Measurements from ENCODE around the gene MTARC2. TPM values are rescaled to one million over a fixed set of nuclear protein-coding genes. Genes with fewer than 3 reads are reported as not detected.

The MTARC2 gene
- 0.29 and 1.5 TPM in 2 replicates for total RNA-seq (2013; cell fraction: nucleolus; rRNA removed)
- 1.9 and 3.4 TPM in 2 replicates for total RNA-seq (2014; rRNA removed)
- total RNA-seq (2014; rRNA removed; fragmentation: Illumina TruSeq; extraction: Trizol): 1.9 and 2.8 TPM in 2 replicates
- total RNA-seq (2021): 2.6 and 3.1 TPM in 2 replicates
- polyA plus RNA-seq (2011; ENCODE audit: low read depth): 0.43 TPM
- 3.8 and 4.1 TPM in 2 replicates for polyA plus RNA-seq (2011; rRNA removed)
- polyA plus RNA-seq (2011; cell fraction: cytosol; rRNA removed): 1.8 and 1.9 TPM in 2 replicates
- polyA plus RNA-seq (2011; cell fraction: nucleus; rRNA removed): 4.5 and 5.6 TPM in 2 replicates
- polyA plus RNA-seq (2012): 0.69 and 1.8 TPM in 2 replicates
- polyA plus RNA-seq (2014; fragmentation: Illumina TruSeq; extraction: Trizol): 3.8 and 4.7 TPM in 2 replicates
- polyA plus RNA-seq (2014; fragmentation: Nextera tagmentation; extraction: Ambion mirVana): 1 to 10 TPM; 2.8 to 4.5 TPM
- 2.1 and 7.5 TPM in 2 replicates for polyA plus RNA-seq (2014; rRNA removed)
- 1 to 10 TPM; 3.6 to 5.5 TPM for polyA plus RNA-seq (2016; fragmentation: Nextera tagmentation; extraction: Ambion mirVana)
- 1.3 and 1.8 TPM in 2 replicates for polyA minus RNA-seq (2011; rRNA and poly(A)+ RNA removed)
- 0.67 and 1.4 TPM in 2 replicates for polyA minus RNA-seq (2011; cell fraction: cytosol; rRNA and poly(A)+ RNA removed)
- 2.3 and 2.7 TPM in 2 replicates for polyA minus RNA-seq (2011; cell fraction: nucleus; rRNA and poly(A)+ RNA removed)
- percentile 49 among the genes with signal in this experiment for Bru-seq, nascent RNA
- BruChase-seq, experiment 1, labeled RNA remaining after a 6-hour chase: percentile 57 among the genes with signal in this experiment
- BruChase-seq, experiment 2, labeled RNA remaining after a 2-hour chase: percentile 59 among the genes with signal in this experiment
- long read RNA-seq, experiment 1, partial matches to known transcripts: 2 of 8 reads
- long read RNA-seq, experiment 1, other reads (novel, unspliced or antisense): 5 of 8 reads
- long read RNA-seq, experiment 2, partial matches to known transcripts: 1 of 45 reads
- long read RNA-seq, experiment 2, other reads (novel, unspliced or antisense): 43 of 45 reads

DNA sequence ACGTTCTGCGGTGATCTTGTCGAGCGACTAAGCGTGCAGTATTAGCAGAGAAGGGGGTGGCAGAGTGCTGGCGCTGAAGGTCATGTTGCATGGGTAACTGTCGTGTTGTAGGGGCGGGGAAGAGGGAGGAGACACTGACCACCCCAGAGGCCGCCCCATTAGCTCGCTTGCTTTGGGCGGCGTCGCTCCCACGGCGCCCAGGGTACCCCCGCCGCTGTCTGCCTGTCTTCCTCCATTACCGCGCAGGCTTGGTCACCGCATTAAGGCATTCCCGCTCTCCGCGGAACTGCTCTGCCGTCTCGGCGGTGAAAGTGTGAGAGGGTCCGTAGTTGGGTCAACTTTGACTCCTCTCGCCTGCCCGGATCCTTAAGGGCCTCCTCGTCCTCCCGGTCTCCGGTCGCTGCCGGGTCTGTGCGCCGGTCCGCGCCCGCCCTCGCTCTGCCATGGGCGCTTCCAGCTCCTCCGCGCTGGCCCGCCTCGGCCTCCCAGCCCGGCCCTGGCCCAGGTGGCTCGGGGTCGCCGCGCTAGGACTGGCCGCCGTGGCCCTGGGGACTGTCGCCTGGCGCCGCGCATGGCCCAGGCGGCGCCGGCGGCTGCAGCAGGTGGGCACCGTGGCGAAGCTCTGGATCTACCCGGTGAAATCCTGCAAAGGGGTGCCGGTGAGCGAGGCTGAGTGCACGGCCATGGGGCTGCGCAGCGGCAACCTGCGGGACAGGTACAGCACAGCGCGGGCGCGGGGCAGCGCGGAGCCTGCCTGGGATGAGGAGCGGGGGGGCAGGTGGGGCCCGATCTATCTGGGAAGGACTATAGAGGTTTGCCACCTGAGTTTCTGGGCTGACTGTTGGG is at the start of gene MTARC2:
TSS of gene MTARC2 (plus strand) at position 234 of the 846 bp plus-strand sequence. CDS start at position 444, 210 bp downstream.
- no peaks in the 10 kb centered on the region for H3K4me1 ChIP-seq (ENCODE audit: control insufficient read depth, insufficient read depth, low read length)
- ATAC-seq (peak; percentile 90), FAIRE-seq (no peak), DNase-seq (ENCODE audit: low read depth, low spot score) (no peak)
- no peaks in the 10 kb centered on the region for H3K36me3 ChIP-seq (ENCODE audit: control insufficient read depth in 2 of 2, insufficient read depth in 2 of 2, low read length in 1 of 2)
- ChIA-PET CTCF (interaction anchor here (1.7 to 2.6 kb wide), 3 partner anchors 15 to 28 kb away, joined by 4 to 12 read pairs (median 9); no protein-coding TSS in a partner anchor), SMC1A (ENCODE audit: uncharacterized antibody, unreplicated experiment) (interaction anchor here (0.9 to 2.2 kb wide), 2 partner anchors 10 to 11 kb away, joined by 3 to 6 read pairs; no protein-coding TSS in a partner anchor), RAD21 (ENCODE audit: unreplicated experiment) (interaction anchor here (1.1 kb wide), 1 partner anchor 15 kb away, joined by 4 read pairs; no protein-coding TSS in a partner anchor), POLR2A (interaction anchor here (1.0 kb wide), 1 partner anchor 15 kb away, joined by 3 read pairs; no protein-coding TSS in a partner anchor)
- in situ Hi-C loops (cut with MboI) (no loop called here), intact Hi-C loops (cut with micrococcal nuclease; ENCODE audit: unreplicated experiment) (no loop called here)
- H3K79me2 ChIP-seq (ENCODE audit: control insufficient read depth, insufficient read depth, low read length): no peaks in the 10 kb centered on the region
- no peak within 1 kb of the TSS for H3K9ac ChIP-seq (ENCODE audit: control insufficient read depth, insufficient read depth, low read length)
- peaks cover 2 to 10% of the 10 kb centered on the region in 2 experiments; a peak in 2 of 4 replicates for H3K27me3 ChIP-seq (replicated peaks in 1 of 2; ENCODE audit: control insufficient read depth in 2 of 2, insufficient read depth in 2 of 2, low read length in 1 of 2)
- H3K4me3 ChIP-seq: no peak within 1 kb of the TSS
- 1% methylated on average over 67 of the region's 77 CpGs for WGBS (ENCODE audit: insufficient coverage, insufficient replicate concordance, low lambda C conversion rate, missing lambda C conversion rate)
- BruUV-seq (replicated peaks): no TSS peak
- H2AFZ ChIP-seq (ENCODE audit: control insufficient read depth, low read depth, low read length): peak within 1 kb of the TSS; percentile 17; the same call in 1 of the 2 replicates
- H3K4me2 ChIP-seq (ENCODE audit: control insufficient read depth, insufficient read depth): peak within 1 kb of the TSS; percentile 53; the same call in 1 of the 2 replicates
- H3K9me3 ChIP-seq (replicated peaks; ENCODE audit: control insufficient read depth, insufficient read depth, low read length): no peaks in the 10 kb centered on the region
- no peak within 1 kb of the TSS for H3K27ac ChIP-seq (ENCODE audit: control insufficient read depth, insufficient read depth)
- H4K20me1 ChIP-seq (ENCODE audit: control insufficient read depth, insufficient read depth): no peaks in the 10 kb centered on the region
- TF ChIP-seq ZNF274 (IDR thresholded peaks at IDR 0.05; ENCODE audit: insufficient read depth, insufficient read length): no peak
- no peak for TF ChIP-seq GATAD2B (conservative IDR thresholded peaks at IDR 0.05; ENCODE audit: low read depth)
- TF ChIP-seq BHLHE40 (IDR thresholded peaks at IDR 0.05; ENCODE audit: borderline replicate concordance in 1 of 2, low read depth in 2 of 2, low read length in 1 of 2): peak in 1 of 2 experiments; percentile 26; a peak in 1 of 4 replicates
- peak; percentile 32; the same call in 1 of the 2 replicates for TF ChIP-seq IKZF1 (conservative IDR thresholded peaks at IDR 0.05)
- TF ChIP-seq YY1 (IDR thresholded peaks at IDR 0.05; ENCODE audit: low read depth, low read length): no peak
- no peak for TF ChIP-seq MTA2 (IDR thresholded peaks at IDR 0.05; ENCODE audit: low read depth)
- TF ChIP-seq NFYB (IDR thresholded peaks at IDR 0.05; ENCODE audit: insufficient read depth, low read depth, low read length): no peak
- 0 out of 2 replicates have a peak, but pooled peaks have one; percentile 25 for TF ChIP-seq HDGF (IDR thresholded peaks at IDR 0.05)
- no peak for TF ChIP-seq PML (IDR thresholded peaks at IDR 0.05; ENCODE audit: low read length)
- TF ChIP-seq NFIC (IDR thresholded peaks at IDR 0.05; ENCODE audit: low read depth, low read length): no peak
- TF ChIP-seq, protein P1, sequence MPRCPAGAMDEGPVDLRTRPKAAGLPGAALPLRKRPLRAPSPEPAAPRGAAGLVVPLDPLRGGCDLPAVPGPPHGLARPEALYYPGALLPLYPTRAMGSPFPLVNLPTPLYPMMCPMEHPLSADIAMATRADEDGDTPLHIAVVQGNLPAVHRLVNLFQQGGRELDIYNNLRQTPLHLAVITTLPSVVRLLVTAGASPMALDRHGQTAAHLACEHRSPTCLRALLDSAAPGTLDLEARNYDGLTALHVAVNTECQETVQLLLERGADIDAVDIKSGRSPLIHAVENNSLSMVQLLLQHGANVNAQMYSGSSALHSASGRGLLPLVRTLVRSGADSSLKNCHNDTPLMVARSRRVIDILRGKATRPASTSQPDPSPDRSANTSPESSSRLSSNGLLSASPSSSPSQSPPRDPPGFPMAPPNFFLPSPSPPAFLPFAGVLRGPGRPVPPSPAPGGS (IDR thresholded peaks at IDR 0.05; ENCODE audit: borderline replicate concordance, insufficient read depth, low read depth, low read length, poor library complexity, severe bottlenecking): no peak
- TF ChIP-seq POLR2A (IDR thresholded peaks at IDR 0.05; ENCODE audit: low read depth, low read length): peak; percentile 30; the same call in 1 of the 2 replicates
- no peak for TF ChIP-seq TAF1 (IDR thresholded peaks at IDR 0.05; ENCODE audit: borderline replicate concordance, low read depth, low read length)
- TF ChIP-seq, protein P2, sequence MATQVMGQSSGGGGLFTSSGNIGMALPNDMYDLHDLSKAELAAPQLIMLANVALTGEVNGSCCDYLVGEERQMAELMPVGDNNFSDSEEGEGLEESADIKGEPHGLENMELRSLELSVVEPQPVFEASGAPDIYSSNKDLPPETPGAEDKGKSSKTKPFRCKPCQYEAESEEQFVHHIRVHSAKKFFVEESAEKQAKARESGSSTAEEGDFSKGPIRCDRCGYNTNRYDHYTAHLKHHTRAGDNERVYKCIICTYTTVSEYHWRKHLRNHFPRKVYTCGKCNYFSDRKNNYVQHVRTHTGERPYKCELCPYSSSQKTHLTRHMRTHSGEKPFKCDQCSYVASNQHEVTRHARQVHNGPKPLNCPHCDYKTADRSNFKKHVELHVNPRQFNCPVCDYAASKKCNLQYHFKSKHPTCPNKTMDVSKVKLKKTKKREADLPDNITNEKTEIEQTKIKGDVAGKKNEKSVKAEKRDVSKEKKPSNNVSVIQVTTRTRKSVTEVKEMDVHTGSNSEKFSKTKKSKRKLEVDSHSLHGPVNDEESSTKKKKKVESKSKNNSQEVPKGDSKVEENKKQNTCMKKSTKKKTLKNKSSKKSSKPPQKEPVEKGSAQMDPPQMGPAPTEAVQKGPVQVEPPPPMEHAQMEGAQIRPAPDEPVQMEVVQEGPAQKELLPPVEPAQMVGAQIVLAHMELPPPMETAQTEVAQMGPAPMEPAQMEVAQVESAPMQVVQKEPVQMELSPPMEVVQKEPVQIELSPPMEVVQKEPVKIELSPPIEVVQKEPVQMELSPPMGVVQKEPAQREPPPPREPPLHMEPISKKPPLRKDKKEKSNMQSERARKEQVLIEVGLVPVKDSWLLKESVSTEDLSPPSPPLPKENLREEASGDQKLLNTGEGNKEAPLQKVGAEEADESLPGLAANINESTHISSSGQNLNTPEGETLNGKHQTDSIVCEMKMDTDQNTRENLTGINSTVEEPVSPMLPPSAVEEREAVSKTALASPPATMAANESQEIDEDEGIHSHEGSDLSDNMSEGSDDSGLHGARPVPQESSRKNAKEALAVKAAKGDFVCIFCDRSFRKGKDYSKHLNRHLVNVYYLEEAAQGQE (IDR thresholded peaks at IDR 0.05; ENCODE audit: low read depth, low read length): no peak

Measured in GM12878 (cell line).